Stromal cell of bone marrow (primary cell): Measurements from ENCODE around the gene CLDN9.

ENCODE experiments used
- DNase-seq: peaks from one replicate; pipeline ENCODE4 v3.0.0-alpha.2; 2012; ENCODE audit warnings: low read depth

The CLDN9 gene

DNA sequence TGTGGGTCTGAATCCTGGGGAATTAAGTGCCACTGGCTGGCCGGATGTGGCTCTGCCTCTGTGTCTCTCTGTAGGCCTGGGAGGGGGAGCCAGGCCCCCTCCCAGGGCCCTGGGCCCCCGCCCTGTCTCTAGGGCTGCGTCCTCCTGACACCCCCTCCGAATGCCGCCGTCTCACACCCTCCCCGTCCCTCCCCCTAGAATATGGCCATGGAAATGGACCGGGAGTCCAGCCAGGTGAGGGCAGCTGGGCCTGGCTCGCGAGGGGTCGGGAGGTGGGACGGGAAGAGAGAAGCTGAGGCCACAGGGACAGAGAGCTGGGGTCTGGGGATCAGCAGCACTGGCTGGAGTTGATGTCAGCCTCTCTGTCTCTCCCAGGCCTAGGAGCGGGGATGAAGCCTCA is 16.4 kb upstream of the CLDN9 start:
- no peak for DNase-seq

GRCh38 chr16:2999929-3000328 is 12.8 kb upstream of the CLDN9 start:
- no peak for DNase-seq

GRCh38 chr16:3000540-3000939 is 12.2 kb upstream of the CLDN9 start:
- no peak for DNase-seq

DNA sequence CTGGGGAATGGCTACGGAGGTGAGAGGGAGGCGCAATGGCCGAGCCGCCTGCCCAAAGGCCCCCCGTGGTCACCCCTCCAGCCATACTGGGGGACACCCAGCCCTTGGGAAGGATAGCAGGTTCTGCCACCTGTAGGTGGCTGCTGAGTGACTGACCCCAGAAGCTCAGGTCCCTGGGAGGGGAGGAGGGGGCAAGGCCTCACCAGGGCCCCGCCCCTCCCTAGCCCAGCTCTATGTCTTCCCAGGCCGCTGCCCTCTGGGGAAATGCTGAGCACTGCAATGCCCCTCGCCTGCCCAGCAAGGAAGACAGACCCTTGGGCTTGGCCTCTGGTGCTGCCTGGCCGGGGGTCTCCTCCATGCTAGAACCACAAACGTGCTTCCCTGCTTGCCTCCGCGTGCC is 11.4 kb upstream of the CLDN9 start:
- DNase-seq: no peak

DNA sequence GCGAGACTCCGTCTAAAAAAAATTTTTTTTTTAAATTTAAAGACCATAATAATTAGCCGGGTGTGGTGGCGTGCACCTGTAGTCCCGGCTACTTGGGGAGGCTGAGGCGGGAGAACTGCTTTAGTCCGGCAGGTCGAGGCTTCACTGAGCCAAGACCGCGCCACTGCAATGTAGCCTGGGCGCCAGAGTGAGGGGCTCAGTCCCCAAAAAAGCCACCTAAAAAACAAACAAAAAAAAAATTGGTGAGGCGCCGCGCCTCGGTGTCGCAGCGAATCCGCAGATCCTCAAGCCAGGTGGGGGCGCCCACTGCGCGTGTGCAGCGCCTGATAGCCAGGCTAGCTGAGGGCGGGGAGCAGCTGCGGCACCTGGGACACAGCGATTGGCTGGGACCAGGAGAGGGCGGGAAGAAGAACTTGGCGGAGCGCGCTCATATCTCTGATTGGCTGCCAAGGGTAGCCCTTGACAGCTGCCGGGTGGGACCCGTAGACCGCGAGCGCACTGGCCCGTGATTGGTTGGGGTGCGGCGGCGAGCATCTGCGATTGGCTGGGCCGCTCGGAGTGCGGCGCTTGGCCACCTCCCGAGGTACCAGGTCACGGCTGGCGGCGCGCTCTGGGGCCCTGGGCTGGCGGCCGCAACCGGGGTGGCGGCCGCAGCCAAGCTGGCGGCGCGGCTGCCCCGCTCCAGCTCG is 9.0 kb upstream of the CLDN9 start:
- DNase-seq: peak; percentile 96

GRCh38 chr16:3004319-3004718 is 8.4 kb upstream of the CLDN9 start:
- no peak for DNase-seq

GRCh38 chr16:3004781-3005284 is 7.9 kb upstream of the CLDN9 start:
- no peak for DNase-seq

DNA sequence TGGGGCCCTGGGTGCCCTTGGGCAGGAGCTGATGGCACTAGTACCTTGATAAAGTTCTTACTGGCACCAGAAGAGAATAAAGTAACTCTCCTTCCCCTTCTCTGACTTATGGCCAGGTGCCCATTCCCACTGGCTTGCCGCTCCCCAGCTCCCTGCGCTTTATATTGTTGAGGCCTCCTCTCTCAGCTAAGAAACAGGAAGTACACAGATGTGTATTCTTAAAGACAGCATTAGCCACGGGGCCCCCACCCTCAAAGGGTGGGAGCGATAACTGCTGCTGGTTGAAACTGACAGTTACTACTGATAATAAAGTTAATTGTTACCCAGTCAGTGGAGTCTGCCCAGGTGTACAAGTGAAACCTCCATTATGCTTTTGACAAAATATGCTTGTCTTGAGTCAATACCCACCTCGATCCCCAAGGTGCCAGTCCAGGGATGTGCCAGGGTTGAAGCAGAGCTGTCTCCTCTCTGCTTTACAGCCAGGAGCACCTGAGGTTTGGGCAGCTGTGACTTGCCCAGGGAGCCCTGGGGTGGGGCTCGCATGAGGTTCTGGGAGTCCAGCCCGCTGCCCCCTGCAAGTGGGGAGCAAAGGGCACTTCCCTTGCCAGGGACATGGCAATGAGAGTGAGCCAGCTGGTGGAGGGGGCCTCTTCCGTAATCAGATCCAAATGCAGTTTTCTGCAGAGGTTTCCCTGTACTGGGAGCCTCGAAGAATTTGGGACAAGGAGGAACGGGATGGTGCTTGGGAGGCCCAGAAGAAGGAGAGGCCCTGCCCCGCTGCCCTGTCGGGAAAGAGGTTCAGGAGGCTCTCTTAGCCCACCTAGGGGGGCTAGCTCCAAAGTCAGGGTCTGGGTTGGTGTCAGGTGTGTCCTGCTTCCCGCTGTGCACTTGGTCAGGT is 5.4 kb upstream of the CLDN9 start:
- DNase-seq: no peak

DNA sequence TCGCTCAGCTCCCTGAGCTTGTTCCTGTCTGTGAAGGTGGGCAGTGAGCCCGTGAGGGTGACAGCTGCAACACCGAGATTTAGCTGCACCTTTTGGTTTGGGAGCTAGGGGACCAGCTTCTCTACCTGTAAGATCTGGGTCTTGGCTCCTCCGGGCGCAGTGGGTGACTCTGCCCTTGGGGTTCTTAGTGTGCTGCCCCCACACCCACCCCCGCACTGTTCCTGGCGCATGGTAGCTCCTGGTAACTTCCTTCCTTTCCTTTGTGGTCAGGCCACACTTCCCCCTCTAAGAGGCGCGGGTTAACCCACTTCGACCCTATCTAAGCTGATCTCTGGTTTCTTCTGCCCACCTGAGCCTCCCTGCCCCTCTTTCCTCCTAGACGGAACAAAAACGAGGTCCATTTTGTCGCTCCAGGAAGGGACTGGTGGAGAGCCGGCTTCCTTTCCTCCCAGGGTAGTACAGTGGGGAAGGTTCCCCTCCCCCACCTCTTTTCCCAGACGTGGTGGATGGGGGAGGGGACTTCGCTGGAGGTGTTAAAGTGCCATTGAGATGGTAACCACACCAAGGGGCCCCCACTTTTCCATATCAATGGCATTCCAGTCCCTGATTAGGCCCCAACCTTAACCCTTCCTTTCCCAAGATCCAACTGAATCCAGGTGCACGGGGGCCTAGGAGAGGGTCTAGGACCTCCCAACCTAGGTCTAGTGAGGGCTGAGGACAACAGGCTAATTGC is 4.6 kb upstream of the CLDN9 start:
- DNase-seq: no peak

DNA sequence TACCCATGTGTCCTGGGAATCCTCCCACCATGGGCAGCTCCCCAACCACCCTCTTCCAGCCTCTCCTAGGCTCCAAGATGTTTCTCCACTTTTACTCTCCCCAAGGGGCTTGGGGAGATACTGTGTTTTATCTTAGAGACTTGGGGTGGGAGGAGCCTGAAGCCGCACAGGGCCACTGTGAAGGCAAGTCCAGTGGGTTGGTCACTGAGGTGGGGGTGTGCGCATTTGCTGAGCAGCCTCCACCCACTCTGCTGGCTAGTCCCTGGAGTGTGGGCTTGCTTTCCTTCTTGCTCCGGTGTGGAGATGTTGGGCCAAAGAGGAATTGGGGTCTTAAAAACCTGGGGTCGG is 4.1 kb upstream of the CLDN9 start:
- DNase-seq: no peak

GRCh38 chr16:3009568-3010390 is 2.9 kb upstream of the CLDN9 start:
- no peak for DNase-seq

DNA sequence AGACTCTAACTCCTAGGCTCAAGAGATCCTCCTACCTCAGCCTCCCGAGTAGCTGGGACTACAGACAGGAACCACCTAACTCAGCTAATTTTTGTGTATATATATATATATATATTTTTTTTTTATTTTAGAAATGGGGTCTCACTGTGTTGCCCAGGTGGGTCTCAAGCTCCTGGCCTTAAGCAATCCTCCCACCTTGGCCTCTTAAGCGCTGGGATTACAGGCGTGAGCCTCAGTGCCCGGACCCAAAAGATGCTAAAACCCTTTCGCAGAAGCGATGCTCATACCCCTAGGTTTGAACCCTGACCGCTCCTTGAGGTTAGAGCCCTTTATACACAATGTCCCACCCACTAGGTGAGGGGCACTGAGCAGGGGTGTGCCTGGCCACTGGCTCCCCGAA is 2.2 kb upstream of the CLDN9 start:
- no peak for DNase-seq

DNA sequence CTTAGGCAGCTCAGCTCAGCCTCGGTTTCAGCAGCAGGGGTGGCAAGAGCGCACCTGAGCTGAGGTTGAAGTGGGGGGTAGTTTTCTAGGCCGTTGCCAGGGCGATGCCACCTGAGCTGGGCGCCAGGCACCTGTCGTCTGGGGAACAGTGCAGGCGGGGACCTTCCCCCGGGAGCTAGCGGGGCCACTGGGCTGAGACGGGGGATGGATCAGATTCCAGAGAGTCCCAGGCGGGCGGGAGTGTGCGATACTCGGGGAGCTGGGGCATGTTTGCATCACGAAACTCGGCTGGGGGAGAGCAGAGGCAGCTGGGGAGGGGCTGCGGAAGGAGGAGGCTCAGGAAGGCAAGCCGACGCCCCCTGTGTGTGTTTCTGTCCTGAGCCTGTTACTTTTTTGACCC is 477 bp upstream of the CLDN9 start:
- DNase-seq: no peak

DNA sequence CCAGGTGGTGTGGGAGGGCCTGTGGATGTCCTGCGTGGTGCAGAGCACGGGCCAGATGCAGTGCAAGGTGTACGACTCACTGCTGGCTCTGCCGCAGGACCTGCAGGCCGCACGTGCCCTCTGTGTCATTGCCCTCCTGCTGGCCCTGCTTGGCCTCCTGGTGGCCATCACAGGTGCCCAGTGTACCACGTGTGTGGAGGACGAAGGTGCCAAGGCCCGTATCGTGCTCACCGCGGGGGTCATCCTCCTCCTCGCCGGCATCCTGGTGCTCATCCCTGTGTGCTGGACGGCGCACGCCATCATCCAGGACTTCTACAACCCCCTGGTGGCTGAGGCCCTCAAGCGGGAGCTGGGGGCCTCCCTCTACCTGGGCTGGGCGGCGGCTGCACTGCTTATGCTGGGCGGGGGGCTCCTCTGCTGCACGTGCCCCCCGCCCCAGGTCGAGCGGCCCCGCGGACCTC is 798 bp downstream of the CLDN9 start:
- no peak for DNase-seq

DNA sequence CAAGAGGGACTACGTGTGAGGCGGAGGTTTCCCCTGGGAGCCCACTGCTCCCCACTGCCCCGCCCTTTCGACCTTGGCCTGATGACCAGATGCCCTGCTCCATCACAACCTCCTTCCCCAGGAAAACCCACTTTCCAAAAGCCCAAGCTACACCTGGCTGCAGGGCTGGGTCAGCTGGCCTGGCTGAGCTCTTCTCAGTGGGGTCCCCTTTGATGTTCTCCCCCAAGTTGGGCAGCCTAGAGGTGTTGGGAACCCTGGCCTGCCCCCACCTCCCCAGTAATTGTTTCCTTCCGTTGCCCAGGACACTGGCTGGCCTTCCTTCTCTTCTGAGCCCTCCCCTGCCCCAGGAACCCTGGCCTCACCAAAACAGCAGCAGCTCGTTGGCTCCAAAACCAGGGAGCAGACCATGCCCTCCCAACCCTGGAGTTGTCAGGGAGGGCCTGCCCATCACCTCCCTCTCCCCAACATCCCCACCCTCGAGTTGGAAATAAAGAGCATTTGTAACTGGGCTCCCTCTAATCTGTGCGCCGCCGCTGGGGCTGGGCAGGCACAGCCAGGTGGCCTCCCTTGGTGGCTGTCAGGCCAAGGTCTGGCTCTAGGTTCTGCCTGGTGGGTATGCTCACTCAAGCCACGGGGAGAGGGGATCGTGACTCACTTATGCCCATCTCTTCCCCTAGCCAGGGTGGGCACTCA is 1.4 kb downstream of the CLDN9 start:
- DNase-seq: no peak

DNA sequence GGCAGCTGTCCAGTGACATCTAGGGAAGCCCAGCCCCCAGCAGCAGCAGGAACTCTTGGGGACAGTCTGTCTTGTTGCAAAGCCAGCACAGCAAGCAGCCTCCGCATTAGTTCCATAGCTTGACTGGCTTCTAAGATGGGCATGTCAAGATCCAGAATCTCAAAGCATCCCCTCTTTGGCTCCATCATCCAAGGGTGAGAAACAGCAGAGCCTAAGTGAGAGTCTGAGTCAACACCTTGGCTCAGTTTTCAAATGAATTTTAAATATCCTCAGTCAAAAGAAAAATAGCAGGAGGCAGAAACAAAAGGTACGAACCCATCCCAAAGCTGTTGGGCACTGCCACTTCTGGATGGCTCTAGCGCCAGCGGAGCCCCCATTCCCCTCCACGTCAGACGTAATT is 2.2 kb downstream of the CLDN9 start:
- DNase-seq: no peak

DNA sequence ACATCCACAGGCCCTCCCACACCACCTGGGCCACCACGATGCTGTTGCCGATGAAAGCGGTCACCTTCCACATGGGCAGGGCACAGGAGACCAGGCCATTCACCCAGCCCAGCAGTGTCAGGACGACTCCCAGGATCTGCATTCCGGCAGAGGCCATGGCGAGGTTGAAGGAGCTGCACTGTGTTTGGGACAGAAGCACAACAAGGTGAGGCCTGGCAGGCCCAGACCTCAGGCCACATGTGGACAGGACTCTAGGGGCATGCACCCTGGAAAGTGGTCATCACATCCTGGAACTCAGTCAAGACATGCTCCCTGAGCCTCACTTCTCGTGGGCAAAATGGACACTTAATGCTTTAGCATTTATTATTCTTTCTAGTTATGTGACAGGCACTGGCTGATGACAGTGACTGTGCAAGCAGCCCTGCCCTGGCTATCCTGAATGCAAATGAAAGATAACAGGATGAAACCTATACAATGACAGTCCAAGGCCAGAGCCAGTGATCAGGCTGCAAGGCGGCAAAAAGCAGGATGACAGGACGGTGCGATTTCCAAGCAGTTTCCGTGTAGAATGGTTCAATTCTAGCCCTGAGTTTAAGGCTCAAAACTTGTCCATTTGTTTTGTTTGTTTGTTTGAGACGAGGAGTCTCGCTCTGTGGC is 3.3 kb downstream of the CLDN9 start:
- no peak for DNase-seq

DNA sequence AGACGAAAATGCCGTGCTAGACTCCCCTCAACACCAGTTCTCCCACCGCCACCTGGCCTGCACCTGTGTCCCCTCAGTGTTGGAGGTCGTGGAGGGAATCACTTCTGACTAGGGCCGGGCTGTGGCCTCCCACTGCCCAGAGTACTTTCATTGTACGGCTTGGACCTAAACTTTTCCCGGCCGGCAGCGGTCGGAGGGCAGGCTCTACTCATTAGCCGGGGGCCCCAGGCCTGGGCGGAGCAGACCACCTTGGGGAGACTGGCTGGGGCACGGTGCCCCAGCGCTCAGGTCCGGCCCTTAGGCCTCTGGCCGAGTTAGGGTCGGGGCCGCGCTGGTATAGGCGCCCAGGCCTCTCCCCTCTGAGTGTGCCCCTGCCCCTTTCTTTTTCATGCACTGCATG is 4.6 kb downstream of the CLDN9 start:
- no peak for DNase-seq

DNA sequence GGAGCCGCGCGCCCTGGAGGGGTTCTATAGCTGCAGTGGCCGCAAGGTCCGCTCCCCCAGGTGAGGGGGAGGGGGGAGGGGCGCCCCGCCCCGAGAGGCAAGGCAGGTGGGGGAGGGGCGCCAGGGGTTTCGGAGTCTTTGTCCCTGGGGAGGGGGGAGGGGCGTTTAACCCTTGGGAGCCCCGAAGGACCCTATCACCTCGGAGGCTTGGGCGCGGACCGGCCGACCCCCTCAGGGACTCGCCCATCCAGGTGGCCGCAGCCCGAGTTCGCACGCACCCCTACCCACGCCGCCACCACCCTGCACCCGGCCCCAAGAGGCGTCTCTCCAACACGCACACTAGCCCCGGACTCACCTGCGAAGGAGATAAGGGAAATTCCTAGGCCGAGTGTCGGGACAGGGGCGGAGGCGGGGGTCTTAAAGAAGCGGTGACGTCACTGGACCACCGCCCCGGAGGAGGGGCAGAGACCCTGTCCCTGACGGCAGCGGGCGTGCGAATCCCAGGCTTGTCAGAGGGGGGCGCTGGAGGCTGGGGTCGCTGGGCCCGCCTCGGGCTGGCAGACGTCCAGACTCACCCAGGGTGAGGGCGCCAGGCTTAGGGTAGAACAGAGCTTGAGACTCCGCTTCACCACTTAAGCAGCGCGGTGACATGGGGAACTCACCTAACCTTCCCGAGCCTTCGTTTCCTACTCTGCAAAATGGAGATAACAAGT is 5.2 kb downstream of the CLDN9 start, which contains the start of gene CLDN6:
CLDN6 (minus strand) TSS at position 390 of the 713 bp plus-strand sequence. CDS start 2,162 bp downstream, outside the sequence.
- DNase-seq: no peak
